Activated gamma-delta T cell treated with Interleukin-2 at 50 U/mL for 16 hours (primary cell): ENCODE data around the gene ABCC12.

ENCODE experiments used
- DNase-seq: peaks from one replicate; pipeline ENCODE4 v3.0.0-alpha.2; 2020

The ABCC12 gene

GRCh38 chr16:48165961-48166578 is 10.3 kb upstream of the ABCC12 start:
- DNase-seq, result no peak

DNA sequence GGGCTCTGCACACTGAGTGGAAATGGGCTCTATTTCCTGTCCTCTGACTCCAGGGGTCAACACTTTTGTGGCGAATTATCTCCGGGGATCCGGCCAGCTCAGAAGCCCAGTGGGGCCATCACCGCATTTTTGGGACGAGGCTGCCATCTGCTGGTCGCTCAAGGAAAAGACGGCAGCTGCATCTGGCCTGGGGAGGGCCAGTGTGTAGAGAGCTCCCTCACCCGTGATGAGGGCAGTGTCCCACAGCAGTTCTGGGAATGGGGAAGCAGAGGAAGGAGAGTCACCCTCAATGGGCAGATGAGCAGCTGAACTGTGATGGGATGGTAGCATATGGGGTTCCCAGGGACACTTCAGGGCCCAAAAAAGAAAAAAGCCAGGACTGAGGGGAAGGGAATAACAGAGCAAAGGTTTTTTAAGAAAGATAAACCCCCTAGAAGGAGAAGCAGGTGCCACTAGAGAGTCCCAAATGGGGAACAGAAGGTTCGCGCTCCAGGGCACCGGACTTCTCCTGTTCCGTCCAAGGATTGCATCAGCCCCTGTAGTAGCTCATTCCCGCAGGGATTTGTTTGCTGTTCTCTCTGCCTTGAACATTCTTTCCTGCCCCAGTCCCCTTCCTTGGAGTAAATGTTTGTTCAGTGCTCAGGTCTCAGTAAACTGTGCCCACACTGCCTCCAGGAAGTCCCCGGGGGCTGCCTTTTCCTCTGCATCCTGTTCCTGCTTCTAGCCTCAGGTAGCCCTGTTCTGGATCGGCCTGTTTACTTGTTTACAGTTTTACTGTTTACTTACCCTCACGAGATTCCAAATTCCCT is 9.3 kb upstream of the ABCC12 start:
- DNase-seq, result peak; percentile 58

DNA sequence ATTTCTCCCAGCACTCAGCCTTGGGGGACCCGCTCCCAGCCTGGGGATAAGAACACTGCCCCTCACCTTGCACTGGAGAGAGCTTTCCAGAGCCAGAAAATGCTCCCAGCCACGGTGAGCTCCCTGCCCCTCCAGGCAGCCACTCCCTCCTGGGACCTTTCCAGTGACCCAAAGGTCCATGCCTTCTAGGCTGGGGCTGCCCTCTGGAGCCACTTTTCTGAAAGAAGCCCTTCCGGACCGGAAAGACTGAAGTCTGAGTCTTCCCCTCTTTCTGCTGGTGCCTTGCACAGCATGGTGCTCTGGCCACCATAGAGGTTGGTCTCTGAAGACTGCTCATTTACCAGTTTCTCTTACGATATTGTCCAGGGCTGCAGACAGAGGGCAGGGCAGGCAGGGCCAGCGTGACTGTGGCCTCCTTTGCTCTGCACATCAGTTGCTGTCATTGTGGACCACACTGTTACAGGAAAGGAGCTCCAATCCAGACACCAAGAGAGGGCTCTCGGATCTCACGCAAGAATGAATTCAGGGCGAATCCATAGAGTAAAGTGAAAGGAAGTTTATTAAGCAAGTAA is 7.1 kb upstream of the ABCC12 start:
- no peak for DNase-seq

DNA sequence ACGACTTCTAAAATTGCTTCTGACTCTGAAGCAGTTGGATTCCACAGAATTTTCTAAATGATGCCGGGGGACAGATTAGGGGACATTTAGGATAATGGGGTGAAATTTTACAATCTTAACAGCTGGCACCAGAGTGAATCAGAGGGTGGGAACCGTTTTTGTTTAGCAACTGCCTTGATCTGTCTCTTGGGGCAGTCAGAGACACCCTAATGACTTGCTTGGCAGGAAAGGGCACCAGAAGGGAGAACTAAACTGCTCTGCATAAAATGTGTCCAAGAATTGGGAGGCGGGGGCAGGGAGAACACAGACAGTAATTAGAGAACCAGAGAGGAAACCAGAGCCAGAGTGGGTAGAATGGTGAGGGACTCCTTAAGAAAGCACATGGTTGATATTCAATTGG is 6.1 kb upstream of the ABCC12 start:
- DNase-seq, result no peak

DNA sequence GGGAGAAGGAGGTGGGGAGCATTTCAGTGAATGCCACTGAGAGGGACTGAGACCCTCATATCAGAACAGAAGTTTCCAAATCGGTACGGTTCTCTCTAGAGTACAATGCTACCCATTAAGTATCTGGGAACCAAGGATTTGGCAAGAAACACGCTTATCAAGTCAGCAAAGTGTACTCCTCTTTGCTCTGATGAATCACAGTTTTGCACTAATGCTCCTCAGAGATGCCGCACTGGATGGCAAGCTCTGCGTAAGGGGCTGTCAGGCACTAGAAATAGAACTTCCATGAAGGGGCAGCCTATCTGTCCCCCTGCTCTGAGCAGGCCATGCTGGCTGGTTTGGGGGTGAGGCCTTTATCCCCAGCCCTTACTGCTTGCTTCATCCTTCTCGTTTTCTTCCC is 4.8 kb upstream of the ABCC12 start:
- no peak for DNase-seq

DNA sequence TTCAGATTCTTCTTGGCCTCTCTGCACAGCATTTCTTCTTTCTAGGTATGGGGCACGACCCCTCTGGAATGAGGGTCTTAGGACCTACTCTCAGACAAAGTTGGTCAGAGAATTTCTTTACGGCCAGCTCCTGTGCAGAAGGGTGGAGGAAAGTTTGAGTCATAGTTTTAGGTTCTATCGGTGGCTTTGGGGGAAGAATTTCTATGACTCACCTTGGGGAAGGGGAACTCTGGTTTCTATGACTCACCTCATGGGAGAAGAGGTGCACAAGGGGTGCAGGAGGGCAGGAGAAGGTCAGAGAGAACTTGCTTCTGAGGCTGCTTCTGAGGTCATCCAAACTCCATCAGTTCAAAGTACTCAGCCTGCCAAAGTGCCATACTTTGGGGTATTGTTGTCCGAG is 2.5 kb upstream of the ABCC12 start:
- no peak for DNase-seq

DNA sequence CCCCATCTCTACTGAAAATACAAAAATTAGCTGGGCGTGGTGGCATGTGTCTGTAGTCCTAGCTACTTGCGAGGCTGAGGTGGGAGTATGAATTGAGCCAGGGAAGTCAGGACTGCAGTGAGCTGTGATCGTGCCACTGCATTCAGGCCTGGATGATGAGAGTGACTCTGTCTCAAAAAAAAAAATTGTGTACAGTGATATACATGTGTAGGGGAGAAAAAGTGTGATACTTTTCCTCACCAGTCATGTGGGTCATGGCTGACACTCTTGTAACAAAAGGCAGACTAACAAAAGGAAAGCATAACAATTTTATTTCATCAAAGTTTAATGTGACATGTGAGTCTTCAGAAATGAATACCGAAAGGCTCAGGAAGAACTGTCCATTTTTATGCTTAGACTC is 2.0 kb upstream of the ABCC12 start:
- DNase-seq, result no peak

DNA sequence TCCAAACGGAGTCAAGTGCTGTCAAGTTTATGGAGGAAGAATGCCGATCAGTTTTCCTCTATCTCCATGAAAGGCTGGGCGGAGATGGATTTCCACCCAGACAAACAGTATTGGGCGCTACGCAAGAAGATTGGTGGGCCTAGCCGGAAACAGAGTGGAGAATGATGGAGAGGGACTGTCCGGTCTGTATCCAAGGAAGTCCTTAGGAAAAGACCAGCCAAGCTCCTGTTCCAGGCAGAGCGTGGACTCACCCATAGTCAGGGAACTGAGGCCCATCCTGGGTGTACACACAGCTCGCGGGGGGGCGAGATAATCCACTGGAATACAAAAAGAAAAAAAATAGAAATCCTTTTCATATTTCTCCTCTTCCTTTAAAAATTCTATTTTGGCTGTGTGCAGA is 1.5 kb upstream of the ABCC12 start:
- no peak for DNase-seq

- DNase-seq, result peak; percentile 78
Observed at GRCh38 chr16:48156790-48157209, 1.0 kb upstream of the ABCC12 start.

DNA sequence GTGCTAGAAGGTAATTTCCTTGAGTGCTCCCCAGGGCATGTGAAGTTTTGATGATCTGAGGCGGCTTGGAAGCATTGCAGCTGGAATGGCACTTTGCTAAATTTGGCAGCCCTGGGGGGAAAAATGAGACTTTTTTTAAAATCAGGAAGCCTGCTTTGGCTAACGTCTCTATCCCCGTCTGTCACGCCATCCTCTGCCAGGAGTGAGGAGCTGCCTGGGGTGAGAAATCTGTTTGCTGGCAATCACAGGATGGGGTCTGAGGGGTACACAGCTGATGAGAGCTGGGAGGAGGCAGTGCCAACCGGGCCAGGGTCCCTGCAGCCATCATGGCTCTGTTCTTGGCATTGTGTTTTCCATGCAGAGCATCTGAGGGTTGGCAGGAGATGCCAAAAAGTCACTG is 2.0 kb downstream of the ABCC12 start:
- DNase-seq, result no peak

- no peak for DNase-seq
Observed at GRCh38 chr16:48152226-48152625, 3.6 kb downstream of the ABCC12 start.

- DNase-seq, result no peak
Observed at GRCh38 chr16:48150707-48151106, 5.1 kb downstream of the ABCC12 start.

DNA sequence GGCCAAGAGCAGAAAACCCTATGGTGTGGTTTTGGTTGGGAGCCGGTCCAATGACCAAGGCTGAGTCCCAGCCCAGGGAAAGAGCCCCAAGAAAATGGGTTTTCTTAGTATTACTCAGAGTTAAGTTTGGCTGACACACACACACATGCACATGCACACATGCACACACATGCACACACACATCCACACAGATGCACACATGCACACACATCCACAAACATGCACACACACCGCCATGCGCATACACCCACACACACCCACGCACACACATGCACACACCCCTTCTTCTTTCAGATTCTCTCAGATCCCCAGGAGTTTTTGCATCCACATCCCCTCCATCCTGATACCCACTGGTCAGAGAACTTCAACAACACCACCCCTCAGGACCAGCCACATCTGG is 9.1 kb downstream of the ABCC12 start:
- DNase-seq, result no peak

DNA sequence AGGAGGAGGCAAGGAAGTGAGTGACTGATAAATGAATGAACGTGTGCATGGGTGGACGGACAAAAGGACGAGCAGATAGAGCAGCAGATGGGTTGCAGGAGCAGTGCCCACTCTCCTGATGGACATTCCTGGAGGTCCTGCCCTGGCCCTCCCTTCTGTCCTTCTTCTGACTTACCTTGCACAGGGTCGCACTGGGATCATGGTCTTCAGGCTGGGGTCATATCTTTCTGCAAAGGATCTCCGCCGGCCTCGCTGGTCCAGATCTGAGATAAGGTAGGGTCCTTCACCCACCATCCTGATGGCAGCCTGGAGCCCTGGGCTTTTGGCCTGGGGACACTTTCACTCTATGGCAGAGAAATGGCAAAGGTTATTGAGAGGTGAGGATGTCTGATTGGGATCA is 9.7 kb downstream of the ABCC12 start:
- no peak for DNase-seq

DNA sequence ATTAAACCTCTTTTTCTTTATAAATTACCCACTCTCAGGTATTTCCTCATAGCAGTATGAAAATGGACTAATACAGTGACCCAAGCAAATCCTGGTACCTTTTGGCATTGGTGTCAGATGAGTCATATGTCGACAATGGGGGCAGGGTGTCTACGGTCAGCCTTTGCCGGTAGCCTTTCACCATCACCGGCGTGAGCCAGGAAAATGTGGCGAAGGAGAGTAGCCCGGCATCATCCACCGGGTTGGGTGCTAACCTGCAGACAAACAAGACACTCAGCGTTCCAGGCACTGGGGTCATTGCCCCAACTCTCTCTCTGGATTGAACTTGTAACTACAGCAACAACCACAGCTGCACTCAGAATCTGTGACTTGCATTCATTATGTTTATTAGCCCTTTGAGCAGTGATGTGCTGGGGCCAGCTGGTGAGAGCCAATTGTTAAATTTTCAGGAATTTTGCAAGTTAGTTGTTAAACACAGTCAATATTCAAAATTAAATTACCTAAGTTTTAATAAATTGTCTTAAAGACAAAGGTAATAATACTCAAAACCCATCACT is 11.9 kb downstream of the ABCC12 start:
- DNase-seq, result no peak

DNA sequence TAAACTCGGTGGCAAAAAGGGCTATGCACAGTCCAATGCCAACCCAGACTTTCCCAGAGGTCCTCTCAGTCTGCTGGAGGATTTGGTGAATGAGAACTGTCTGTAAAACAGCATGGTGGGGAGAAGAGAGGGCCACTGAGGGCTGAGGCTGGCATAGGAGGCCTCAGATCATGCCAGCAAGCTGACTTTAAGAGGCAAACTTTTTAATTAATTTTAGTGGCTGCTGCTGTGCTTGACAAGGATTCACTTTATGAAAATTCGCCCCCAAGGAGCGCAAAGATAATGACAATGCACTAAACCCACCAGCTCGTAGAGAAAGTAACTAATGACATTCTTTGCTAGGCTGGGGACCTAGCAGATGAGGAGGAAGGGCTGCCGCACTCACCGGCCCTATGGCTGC is 15.0 kb downstream of the ABCC12 start:
- DNase-seq, result no peak

DNA sequence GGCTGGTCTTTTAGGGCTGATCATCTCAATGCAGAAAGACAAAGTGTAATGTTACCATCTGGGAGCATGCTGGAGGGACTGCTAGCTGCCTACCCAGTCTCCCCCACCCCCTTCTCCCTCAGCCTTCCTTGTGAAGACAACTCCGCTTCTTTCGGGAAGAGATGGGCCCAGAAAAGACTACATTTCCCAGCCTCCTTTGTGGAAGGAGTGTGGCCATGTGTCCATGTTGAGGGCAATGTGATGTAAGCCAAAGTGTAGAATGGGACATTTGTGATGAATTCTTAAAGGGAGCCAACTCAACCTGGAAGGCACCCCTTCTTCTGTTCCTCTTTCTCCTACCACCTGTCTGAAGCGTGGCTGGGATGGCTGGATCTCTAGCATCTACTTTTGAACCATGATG is 16.3 kb downstream of the ABCC12 start:
- DNase-seq, result no peak

GRCh38 chr16:48138543-48138942 is 17.2 kb downstream of the ABCC12 start:
- DNase-seq, result no peak

GRCh38 chr16:48137822-48138221 is 18.0 kb downstream of the ABCC12 start:
- DNase-seq, result no peak

GRCh38 chr16:48136547-48137360 is 19.0 kb downstream of the ABCC12 start:
- no peak for DNase-seq

- DNase-seq, result no peak
Observed at GRCh38 chr16:48133455-48134211, 22.2 kb downstream of the ABCC12 start.

GRCh38 chr16:48132696-48133095 is 23.1 kb downstream of the ABCC12 start:
- DNase-seq, result no peak
